ENCODE data around the gene PCGF3.

- TF ChIP-seq CTCF (conservative IDR thresholded peaks at IDR 0.05; ENCODE audit: low read depth, low read length) (no peak), EZH2 (IDR thresholded peaks at IDR 0.05; ENCODE audit: low read length, unreplicated experiment) (no peak)
Measured at GRCh38 chr4:766152-766515, 60.5 kb downstream of the PCGF3 start.
